ENCODE data around the gene GALNT2. TPM values are rescaled to one million over a fixed set of nuclear protein-coding genes. Genes with fewer than 3 reads are reported as not detected.

The GALNT2 gene
- total and polyA plus RNA-seq, 2 donors from 2014 or later, result 20.2 to 59.2 TPM

- DNase-seq, result peak in 1 of 5 donors; percentile 55
- no peak overlapping the region for H3K27ac ChIP-seq (ENCODE audit: low read depth in 2 of 2, low read length in 2 of 2)
- no peak for FAIRE-seq
Measured at GRCh38 chr1:230250666-230251065, 183.6 kb downstream of the GALNT2 start.

GRCh38 chr1:230251644-230252191 is 184.7 kb downstream of the GALNT2 start:
- Histone ChIP-seq H3K9ac (ENCODE audit: low read length in 3 of 3) (no peak overlapping the region), H3K27ac (ENCODE audit: low read depth in 2 of 2, low read length in 2 of 2) (no peak overlapping the region), H3K36me3 (ENCODE audit: control insufficient read depth in 2 of 3, insufficient read depth in 3 of 3, low read length in 3 of 3) (peaks cover 0 to 13% (median 9%) of the 10 kb centered on the region in 3 donors), H3K4me1 (ENCODE audit: control insufficient read depth in 2 of 3, insufficient read depth in 2 of 3, low read depth in 1 of 3, low read length in 3 of 3) (no peaks in the 10 kb centered on the region), H3K9me3 (ENCODE audit: control insufficient read depth in 2 of 3, insufficient read depth in 1 of 3, low read length in 3 of 3) (no peaks in the 10 kb centered on the region), H3K27me3 (ENCODE audit: control insufficient read depth, insufficient read depth, low read length) (no peaks in the 10 kb centered on the region), H3K4me3 (ENCODE audit: low read length in 3 of 3) (no peak overlapping the region)
- intact Hi-C loops (cut with DNase I), result no loop called here
- FAIRE-seq, result no peak
- DNase-seq, result no peak
- TF ChIP-seq CTCF (IDR thresholded peaks at IDR 0.05; ENCODE audit: borderline replicate concordance, extremely low read depth, insufficient read depth), result no peak

More at GRCh38 chr1:230250666-230251065, 183.6 kb downstream of the GALNT2 start:
- H3K4me1 ChIP-seq (ENCODE audit: control insufficient read depth in 2 of 3, insufficient read depth in 2 of 3, low read depth in 1 of 3, low read length in 3 of 3), result no peaks in the 10 kb centered on the region
- intact Hi-C loops (cut with DNase I), result no loop called here
- no peaks in the 10 kb centered on the region for H3K27me3 ChIP-seq (ENCODE audit: control insufficient read depth, insufficient read depth, low read length)
- peaks cover 0 to 20% (median 18%) of the 10 kb centered on the region in 3 donors for H3K36me3 ChIP-seq (ENCODE audit: control insufficient read depth in 2 of 3, insufficient read depth in 3 of 3, low read length in 3 of 3)
- H3K4me3 ChIP-seq (ENCODE audit: low read length in 3 of 3), result no peak overlapping the region
- no peak for TF ChIP-seq CTCF (IDR thresholded peaks at IDR 0.05; ENCODE audit: borderline replicate concordance, extremely low read depth, insufficient read depth)
- H3K9ac ChIP-seq (ENCODE audit: low read length in 3 of 3), result no peak overlapping the region
- H3K9me3 ChIP-seq (ENCODE audit: control insufficient read depth in 2 of 3, insufficient read depth in 1 of 3, low read length in 3 of 3), result no peaks in the 10 kb centered on the region

GRCh38 chr1:230253150-230253549 is 186.1 kb downstream of the GALNT2 start:
- H3K27ac ChIP-seq (ENCODE audit: low read depth in 2 of 2, low read length in 2 of 2), result no peak overlapping the region
- no peak overlapping the region for H3K9ac ChIP-seq (ENCODE audit: low read length in 3 of 3)
- intact Hi-C loops (cut with DNase I), result no loop called here
- no peak overlapping the region for H3K4me3 ChIP-seq (ENCODE audit: low read length in 3 of 3)
- no peak for TF ChIP-seq CTCF (IDR thresholded peaks at IDR 0.05; ENCODE audit: borderline replicate concordance, extremely low read depth, insufficient read depth)
- H3K9me3 ChIP-seq (ENCODE audit: control insufficient read depth in 2 of 3, insufficient read depth in 1 of 3, low read length in 3 of 3), result no peaks in the 10 kb centered on the region
- no peak for FAIRE-seq
- H3K27me3 ChIP-seq (ENCODE audit: control insufficient read depth, insufficient read depth, low read length), result no peaks in the 10 kb centered on the region
- DNase-seq, result no peak
- no peaks in the 10 kb centered on the region for H3K4me1 ChIP-seq (ENCODE audit: control insufficient read depth in 2 of 3, insufficient read depth in 2 of 3, low read depth in 1 of 3, low read length in 3 of 3)
- H3K36me3 ChIP-seq (ENCODE audit: control insufficient read depth in 2 of 3, insufficient read depth in 3 of 3, low read length in 3 of 3), result peaks cover 0 to 16% (median 9%) of the 10 kb centered on the region in 3 donors

GRCh38 chr1:230254265-230254664 is 187.2 kb downstream of the GALNT2 start:
- no peak overlapping the region for H3K27ac ChIP-seq (ENCODE audit: low read depth in 2 of 2, low read length in 2 of 2)
- DNase-seq, result no peak
- intact Hi-C loops (cut with DNase I), result no loop called here
- H3K36me3 ChIP-seq (ENCODE audit: control insufficient read depth in 2 of 3, insufficient read depth in 3 of 3, low read length in 3 of 3), result peaks cover 0 to 16% (median 0%) of the 10 kb centered on the region in 3 donors
- TF ChIP-seq CTCF (IDR thresholded peaks at IDR 0.05; ENCODE audit: borderline replicate concordance, extremely low read depth, insufficient read depth), result no peak
- no peak overlapping the region for H3K9ac ChIP-seq (ENCODE audit: low read length in 3 of 3)
- no peak for FAIRE-seq
- no peak overlapping the region for H3K4me3 ChIP-seq (ENCODE audit: low read length in 3 of 3)
- no peaks in the 10 kb centered on the region for H3K4me1 ChIP-seq (ENCODE audit: control insufficient read depth in 2 of 3, insufficient read depth in 2 of 3, low read depth in 1 of 3, low read length in 3 of 3)
- no peaks in the 10 kb centered on the region for H3K27me3 ChIP-seq (ENCODE audit: control insufficient read depth, insufficient read depth, low read length)
- H3K9me3 ChIP-seq (ENCODE audit: control insufficient read depth in 2 of 3, insufficient read depth in 1 of 3, low read length in 3 of 3), result no peaks in the 10 kb centered on the region

All from kidney (tissue), 14 donors.